ENCODE results near the gene ATP5ME. TPM values are rescaled to one million over a fixed set of nuclear protein-coding genes. Genes with fewer than 3 reads are reported as not detected.
"Not testable (repeated sequence)": the region's sequence is repeated elsewhere in the genome, so short reads cannot be mapped to it uniquely, and the experiment has no call there.

The ATP5ME gene
- total RNA-seq, 1 donor from 2014 or later = 35.2 TPM

- DNase-seq (ENCODE audit: low spot score) = no peak
These were observed 17.4 kb downstream of the ATP5ME start for GRCh38 chr4:656436-657337.

- DNase-seq (ENCODE audit: low spot score) = no peak
These were observed 18.5 kb downstream of the ATP5ME start for GRCh38 chr4:655464-656151.

GRCh38 chr4:654871-655463 is 19.1 kb downstream of the ATP5ME start:
- no peak for DNase-seq (ENCODE audit: low spot score)

GRCh38 chr4:654503-654845 is 19.6 kb downstream of the ATP5ME start:
- DNase-seq (ENCODE audit: low spot score) = no peak

GRCh38 chr4:653831-654502 is 20.1 kb downstream of the ATP5ME start:
- DNase-seq (ENCODE audit: low spot score) = no peak

- DNase-seq (ENCODE audit: low spot score) = no peak
These were observed 20.8 kb downstream of the ATP5ME start for GRCh38 chr4:653080-653821.

GRCh38 chr4:651884-652642 is 22.0 kb downstream of the ATP5ME start:
- DNase-seq (ENCODE audit: low spot score) = no peak

GRCh38 chr4:650951-651883 is 22.9 kb downstream of the ATP5ME start:
- DNase-seq (ENCODE audit: low spot score) = no peak

- DNase-seq (ENCODE audit: low spot score) = no peak
These were observed 23.6 kb downstream of the ATP5ME start for GRCh38 chr4:650461-650860.

GRCh38 chr4:649751-650310 is 24.2 kb downstream of the ATP5ME start:
- DNase-seq (ENCODE audit: low spot score) = no peak

GRCh38 chr4:649293-649625 is 24.8 kb downstream of the ATP5ME start:
- DNase-seq (ENCODE audit: low spot score) = no peak

GRCh38 chr4:648579-649292 is 25.3 kb downstream of the ATP5ME start:
- DNase-seq (ENCODE audit: low spot score) = no peak

- DNase-seq (ENCODE audit: low spot score) = no peak
These were observed 26.6 kb downstream of the ATP5ME start for GRCh38 chr4:647481-647880.

- DNase-seq (ENCODE audit: low spot score) = no peak
These were observed 27.6 kb downstream of the ATP5ME start for GRCh38 chr4:646460-646859.

GRCh38 chr4:642366-642765 is 31.7 kb downstream of the ATP5ME start:
- DNase-seq (ENCODE audit: low spot score) = not testable (repeated sequence)

- no peak for DNase-seq (ENCODE audit: low spot score)
These were observed 36.4 kb downstream of the ATP5ME start for GRCh38 chr4:637536-638280.

- DNase-seq (ENCODE audit: low spot score) = no peak
These were observed 37.4 kb downstream of the ATP5ME start for GRCh38 chr4:636628-637159.
